ENCODE results near the gene IQCF2.
"Not testable (repeated sequence)": the region's sequence is repeated elsewhere in the genome, so short reads cannot be mapped to it uniquely, and the experiment has no call there.

The IQCF2 gene

GRCh38 chr3:51876186-51876585 is 14.8 kb downstream of the IQCF2 start:
- no peak for DNase-seq (ENCODE audit: low read depth)

GRCh38 chr3:51879937-51880336 is 18.5 kb downstream of the IQCF2 start:
- DNase-seq (ENCODE audit: low read depth): no peak

- DNase-seq (ENCODE audit: low read depth): no peak
Observed at GRCh38 chr3:51886447-51886846, 25.0 kb downstream of the IQCF2 start.

GRCh38 chr3:51887620-51888019 is 26.2 kb downstream of the IQCF2 start:
- no peak for DNase-seq (ENCODE audit: low read depth)

GRCh38 chr3:51888463-51889105 is 27.2 kb downstream of the IQCF2 start:
- DNase-seq (ENCODE audit: low read depth): no peak

- DNase-seq (ENCODE audit: low read depth): no peak
Observed at GRCh38 chr3:51891242-51892039, 30.0 kb downstream of the IQCF2 start.

- DNase-seq (ENCODE audit: low read depth): no peak
Observed at GRCh38 chr3:51894391-51894790, 33.0 kb downstream of the IQCF2 start.

- DNase-seq (ENCODE audit: low read depth): no peak
Observed at GRCh38 chr3:51894939-51895338, 33.5 kb downstream of the IQCF2 start.

- no peak for DNase-seq (ENCODE audit: low read depth)
Observed at GRCh38 chr3:51896607-51897305, 35.3 kb downstream of the IQCF2 start.

GRCh38 chr3:51897391-51897790 is 36.0 kb downstream of the IQCF2 start:
- DNase-seq (ENCODE audit: low read depth): no peak

- DNase-seq (ENCODE audit: low read depth): not testable (repeated sequence)
Observed at GRCh38 chr3:51900043-51900442, 38.6 kb downstream of the IQCF2 start.

GRCh38 chr3:51902361-51902760 is 40.9 kb downstream of the IQCF2 start:
- DNase-seq (ENCODE audit: low read depth): not testable (repeated sequence)

GRCh38 chr3:51904034-51904823 is 42.8 kb downstream of the IQCF2 start:
- no peak for DNase-seq (ENCODE audit: low read depth)

GRCh38 chr3:51908026-51908425 is 46.6 kb downstream of the IQCF2 start:
- DNase-seq (ENCODE audit: low read depth): no peak
